HL-60 (cell line): Measurements from ENCODE around the gene TNFRSF1B.

Experiments used
- DNase-seq, 2 experiments: peaks; one replicate each; pipeline ENCODE4 v3.0.0-alpha.2; 2010 to 2020; ENCODE audit warnings: low read depth in 1 of 2, low spot score in 1 of 2
- H3K27ac ChIP-seq: fragments of 250-450 bp; sonication (Bioruptor Pico); replicated peaks from 2 replicates; pipeline ENCODE4 v1.5.1; 2020; ENCODE audit warnings: mild to moderate bottlenecking, moderate library complexity
- H3K27me3 ChIP-seq: fragments of 250-450 bp; sonication (Bioruptor Pico); 2 replicates; pipeline ENCODE4 v1.5.1; 2021; ENCODE audit warnings: mild to moderate bottlenecking, moderate library complexity; ENCODE audit not compliant: insufficient read depth, poor library complexity, severe bottlenecking
- H3K4me3 ChIP-seq: replicated peaks from 2 replicates; pipeline ENCODE4 v1.5.1; 2011; ENCODE audit warnings: mild to moderate bottlenecking, control low read depth, low read length; ENCODE audit not compliant: insufficient read depth
- GABPA ChIP-seq: IDR thresholded peaks from 2 replicates; pipeline ENCODE4 v1.6.1; 2012; ENCODE audit warnings: low read depth
- POLR2AphosphoS5 ChIP-seq: IDR thresholded peaks from 2 replicates; pipeline ENCODE4 v1.6.1; 2012; ENCODE audit warnings: low read depth
- REST ChIP-seq: IDR thresholded peaks from 2 replicates; pipeline ENCODE4 v1.6.1; 2012; ENCODE audit warnings: low read depth; ENCODE audit not compliant: insufficient replicate concordance
- SPI1 ChIP-seq: IDR thresholded peaks from 2 replicates; pipeline ENCODE4 v1.6.1; 2012; ENCODE audit warnings: low read depth, mild to moderate bottlenecking, borderline replicate concordance
- TF ChIP-seq, protein P1 (sequence below): IDR thresholded peaks from one replicate; pipeline ENCODE4 v1.5.1; 2011; ENCODE audit warnings: low read length, control low read depth, inconsistent platforms; ENCODE audit not compliant: insufficient read depth

TNFRSF1B gene

GRCh38 chr1:12145616-12146342 is 21.0 kb upstream of the TNFRSF1B start:
- no peak for DNase-seq
- TF ChIP-seq GABPA (no peak), REST (no peak), POLR2AphosphoS5 (no peak), SPI1 (no peak)
- TF ChIP-seq, protein P1, sequence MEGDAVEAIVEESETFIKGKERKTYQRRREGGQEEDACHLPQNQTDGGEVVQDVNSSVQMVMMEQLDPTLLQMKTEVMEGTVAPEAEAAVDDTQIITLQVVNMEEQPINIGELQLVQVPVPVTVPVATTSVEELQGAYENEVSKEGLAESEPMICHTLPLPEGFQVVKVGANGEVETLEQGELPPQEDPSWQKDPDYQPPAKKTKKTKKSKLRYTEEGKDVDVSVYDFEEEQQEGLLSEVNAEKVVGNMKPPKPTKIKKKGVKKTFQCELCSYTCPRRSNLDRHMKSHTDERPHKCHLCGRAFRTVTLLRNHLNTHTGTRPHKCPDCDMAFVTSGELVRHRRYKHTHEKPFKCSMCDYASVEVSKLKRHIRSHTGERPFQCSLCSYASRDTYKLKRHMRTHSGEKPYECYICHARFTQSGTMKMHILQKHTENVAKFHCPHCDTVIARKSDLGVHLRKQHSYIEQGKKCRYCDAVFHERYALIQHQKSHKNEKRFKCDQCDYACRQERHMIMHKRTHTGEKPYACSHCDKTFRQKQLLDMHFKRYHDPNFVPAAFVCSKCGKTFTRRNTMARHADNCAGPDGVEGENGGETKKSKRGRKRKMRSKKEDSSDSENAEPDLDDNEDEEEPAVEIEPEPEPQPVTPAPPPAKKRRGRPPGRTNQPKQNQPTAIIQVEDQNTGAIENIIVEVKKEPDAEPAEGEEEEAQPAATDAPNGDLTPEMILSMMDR: no peak
- Histone ChIP-seq H3K27me3 (no peaks in the 10 kb centered on the region), H3K4me3 (no peak overlapping the region), H3K27ac (peak overlapping the region; percentile 74; the same call in 1 of the 2 replicates)

- Histone ChIP-seq H3K27me3 (no peaks in the 10 kb centered on the region), H3K27ac (peak overlapping the region; percentile 39), H3K4me3 (no peak overlapping the region)
- DNase-seq: no peak
- TF ChIP-seq SPI1 (no peak), REST (no peak), GABPA (no peak)
- TF ChIP-seq, protein P1: no peak
These were observed 20.3 kb upstream of the TNFRSF1B start for GRCh38 chr1:12146343-12147112.

DNA sequence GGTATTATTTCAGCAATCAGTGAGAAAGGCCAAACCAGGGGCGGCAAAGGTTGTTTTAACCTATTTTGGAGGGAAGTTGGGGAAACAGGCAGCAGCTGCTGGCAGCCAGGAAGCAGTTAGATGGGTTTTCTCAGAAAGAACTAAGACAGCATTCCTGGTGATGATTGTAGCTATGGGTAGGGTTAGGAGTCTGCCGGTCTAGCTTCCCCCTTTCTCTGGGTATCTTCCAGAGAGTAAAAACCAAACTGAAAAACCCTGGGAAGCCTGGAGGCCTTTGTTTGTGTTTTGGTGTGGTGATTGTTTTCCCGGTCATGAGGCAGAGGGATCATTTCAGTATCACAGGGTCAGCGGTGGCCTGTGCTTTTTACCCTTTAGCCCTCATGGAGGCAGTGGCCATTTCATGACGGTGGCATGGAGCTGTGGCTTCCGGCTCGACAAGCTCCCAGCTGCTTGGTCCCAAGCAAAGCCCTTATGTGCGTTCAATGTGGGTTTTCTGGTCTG is 19.5 kb upstream of the TNFRSF1B start:
- H3K27ac ChIP-seq: peak overlapping the region; percentile 39
- no peak for DNase-seq
- no peaks in the 10 kb centered on the region for H3K27me3 ChIP-seq
- no peak overlapping the region for H3K4me3 ChIP-seq
- no peak for TF ChIP-seq POLR2AphosphoS5
- TF ChIP-seq, protein P1: no peak
- TF ChIP-seq REST: no peak
- no peak; the same call in 1 of the 2 replicates for TF ChIP-seq SPI1
- TF ChIP-seq GABPA: no peak
